Stomach smooth muscle (tissue), 2 donors: ENCODE measurements around the gene RFX2.
A peak's percentile ranks its signal among the peaks of the same experiment; 100 is the strongest.

Source experiments
- H3K27ac ChIP-seq: one replicate; pipeline ENCODE4 v1.7.0; 2013; ENCODE audit warnings: mild to moderate bottlenecking, low read length, inconsistent platforms
- H3K27me3 ChIP-seq, 2 donors: one replicate each; pipeline ENCODE4 v1.7.0; 2013; ENCODE audit warnings: low read length in 2 of 2; ENCODE audit not compliant: insufficient read depth in 2 of 2, control insufficient read depth in 1 of 2
- H3K36me3 ChIP-seq, 2 donors: one replicate each; pipeline ENCODE4 v1.7.0; 2013; ENCODE audit warnings: low read length in 2 of 2; ENCODE audit not compliant: control insufficient read depth in 2 of 2, insufficient read depth in 2 of 2
- H3K4me1 ChIP-seq: one replicate; pipeline ENCODE4 v1.7.0; 2013; ENCODE audit warnings: low read length; ENCODE audit not compliant: control insufficient read depth, insufficient read depth
- H3K4me3 ChIP-seq, 2 donors: one replicate each; pipeline ENCODE4 v1.7.0; 2013; ENCODE audit warnings: low read length in 2 of 2
- H3K9ac ChIP-seq, 2 donors: one replicate each; pipeline ENCODE4 v1.7.0; 2013; ENCODE audit warnings: low read length in 2 of 2, mild to moderate bottlenecking in 1 of 2
- H3K9me3 ChIP-seq, 2 donors: one replicate each; pipeline ENCODE4 v1.7.0; 2013; ENCODE audit warnings: low read length in 2 of 2; ENCODE audit not compliant: control insufficient read depth in 2 of 2
- donor health status: healthy.
- donor health status: Pancreatic carcinoma.

The RFX2 gene

GRCh38 chr19:5976768-5977167 lies 133.5 kb downstream of the RFX2 start:
- Histone ChIP-seq H3K4me3 (peak overlapping the region; percentile 84 to 86), H3K9me3 (no peaks in the 10 kb centered on the region), H3K27me3 (no peaks in the 10 kb centered on the region), H3K36me3 (peaks cover 15 to 19% of the 10 kb centered on the region in 2 donors), H3K4me1 (peaks cover 49% of the 10 kb centered on the region), H3K9ac (peak overlapping the region; percentile 86 to 89), H3K27ac (no peak overlapping the region)

GRCh38 chr19:5975388-5975728 lies 134.9 kb downstream of the RFX2 start:
- H3K27ac ChIP-seq: no peak overlapping the region
- H3K9ac ChIP-seq: peak overlapping the region in 1 of 2 donors; percentile 23
- peak overlapping the region in 1 of 2 donors; percentile 24 for H3K4me3 ChIP-seq
- no peaks in the 10 kb centered on the region for H3K27me3 ChIP-seq
- H3K4me1 ChIP-seq: peaks cover 55% of the 10 kb centered on the region
- H3K36me3 ChIP-seq: peaks cover 15 to 21% of the 10 kb centered on the region in 2 donors
- H3K9me3 ChIP-seq: no peaks in the 10 kb centered on the region

- no peaks in the 10 kb centered on the region for H3K9me3 ChIP-seq
- no peak overlapping the region for H3K27ac ChIP-seq
- H3K36me3 ChIP-seq: peaks cover 15 to 21% of the 10 kb centered on the region in 2 donors
- no peaks in the 10 kb centered on the region for H3K27me3 ChIP-seq
- H3K4me1 ChIP-seq: peaks cover 59% of the 10 kb centered on the region
- peak overlapping the region in 1 of 2 donors; percentile 23 for H3K9ac ChIP-seq
- no peak overlapping the region for H3K4me3 ChIP-seq
Measured at GRCh38 chr19:5974721-5975387, 135.4 kb downstream of the RFX2 start.

GRCh38 chr19:5973867-5974635 lies 136.2 kb downstream of the RFX2 start:
- Histone ChIP-seq H3K27me3 (no peaks in the 10 kb centered on the region), H3K4me1 (peaks cover 63% of the 10 kb centered on the region), H3K36me3 (peaks cover 15 to 21% of the 10 kb centered on the region in 2 donors), H3K27ac (no peak overlapping the region), H3K4me3 (no peak overlapping the region), H3K9me3 (no peaks in the 10 kb centered on the region), H3K9ac (peak overlapping the region in 1 of 2 donors; percentile 21)

- Histone ChIP-seq H3K27ac (no peak overlapping the region), H3K4me3 (no peak overlapping the region), H3K27me3 (no peaks in the 10 kb centered on the region), H3K36me3 (peaks cover 15 to 21% of the 10 kb centered on the region in 2 donors), H3K4me1 (peaks cover 64% of the 10 kb centered on the region), H3K9me3 (no peaks in the 10 kb centered on the region), H3K9ac (no peak overlapping the region)
Measured at GRCh38 chr19:5973376-5973775, 136.9 kb downstream of the RFX2 start.

GRCh38 chr19:5972355-5972731 lies 138.0 kb downstream of the RFX2 start:
- peaks cover 15 to 21% of the 10 kb centered on the region in 2 donors for H3K36me3 ChIP-seq
- H3K27ac ChIP-seq: no peak overlapping the region
- no peaks in the 10 kb centered on the region for H3K9me3 ChIP-seq
- H3K27me3 ChIP-seq: no peaks in the 10 kb centered on the region
- H3K4me3 ChIP-seq: no peak overlapping the region
- H3K4me1 ChIP-seq: peaks cover 72% of the 10 kb centered on the region
- no peak overlapping the region for H3K9ac ChIP-seq

- H3K4me3 ChIP-seq: no peak overlapping the region
- H3K27ac ChIP-seq: no peak overlapping the region
- no peaks in the 10 kb centered on the region for H3K27me3 ChIP-seq
- H3K9me3 ChIP-seq: no peaks in the 10 kb centered on the region
- H3K36me3 ChIP-seq: peaks cover 15 to 21% of the 10 kb centered on the region in 2 donors
- H3K4me1 ChIP-seq: peaks cover 72% of the 10 kb centered on the region
- no peak overlapping the region for H3K9ac ChIP-seq
Measured at GRCh38 chr19:5971714-5972354, 138.5 kb downstream of the RFX2 start.

- H3K9ac ChIP-seq: peak overlapping the region in 1 of 2 donors; percentile 16
- H3K4me3 ChIP-seq: no peak overlapping the region
- H3K4me1 ChIP-seq: peaks cover 72% of the 10 kb centered on the region
- H3K27ac ChIP-seq: peak overlapping the region; percentile 46
- no peaks in the 10 kb centered on the region for H3K9me3 ChIP-seq
- H3K36me3 ChIP-seq: peaks cover 15 to 16% of the 10 kb centered on the region in 2 donors
- no peaks in the 10 kb centered on the region for H3K27me3 ChIP-seq
Measured at GRCh38 chr19:5969476-5969875, 140.8 kb downstream of the RFX2 start.

GRCh38 chr19:5968431-5969373 lies 141.6 kb downstream of the RFX2 start:
- H3K4me1 ChIP-seq: peaks cover 69% of the 10 kb centered on the region
- H3K27ac ChIP-seq: peak overlapping the region; percentile 46
- peak overlapping the region; percentile 47 to 54 for H3K9ac ChIP-seq

GRCh38 chr19:5967994-5968430 lies 142.3 kb downstream of the RFX2 start:
- Histone ChIP-seq H3K9me3 (no peaks in the 10 kb centered on the region), H3K36me3 (peaks cover 3 to 7% of the 10 kb centered on the region in 2 donors), H3K4me3 (peak overlapping the region; percentile 29 to 52), H3K9ac (peak overlapping the region in 1 of 2 donors; percentile 54), H3K4me1 (peaks cover 71% of the 10 kb centered on the region), H3K27me3 (no peaks in the 10 kb centered on the region), H3K27ac (peak overlapping the region; percentile 46)

More at GRCh38 chr19:5968431-5969373, 141.6 kb downstream of the RFX2 start:
- no peaks in the 10 kb centered on the region for H3K9me3 ChIP-seq
- H3K4me3 ChIP-seq: peak overlapping the region; percentile 29 to 52
- peaks cover 8 to 10% of the 10 kb centered on the region in 2 donors for H3K36me3 ChIP-seq
- no peaks in the 10 kb centered on the region for H3K27me3 ChIP-seq
